Rectal smooth muscle tissue (tissue), 1 donor: ENCODE measurements around the gene SORCS2.

Experiments
- H3K27ac ChIP-seq: one replicate; pipeline ENCODE4 v1.7.0; 2013; ENCODE audit warnings: low read depth, low read length, inconsistent platforms
- H3K27me3 ChIP-seq: one replicate; pipeline ENCODE4 v1.7.0; 2013; ENCODE audit warnings: low read length; ENCODE audit not compliant: control insufficient read depth, insufficient read depth
- H3K36me3 ChIP-seq: one replicate; pipeline ENCODE4 v1.7.0; 2013; ENCODE audit warnings: low read length; ENCODE audit not compliant: control insufficient read depth, insufficient read depth
- H3K4me1 ChIP-seq: one replicate; pipeline ENCODE4 v1.7.0; 2013; ENCODE audit warnings: low read length; ENCODE audit not compliant: control insufficient read depth, insufficient read depth
- H3K4me3 ChIP-seq: one replicate; pipeline ENCODE4 v1.7.0; 2013; ENCODE audit warnings: low read length
- H3K9ac ChIP-seq: one replicate; pipeline ENCODE4 v1.7.0; 2013; ENCODE audit warnings: low read length

The SORCS2 gene

DNA sequence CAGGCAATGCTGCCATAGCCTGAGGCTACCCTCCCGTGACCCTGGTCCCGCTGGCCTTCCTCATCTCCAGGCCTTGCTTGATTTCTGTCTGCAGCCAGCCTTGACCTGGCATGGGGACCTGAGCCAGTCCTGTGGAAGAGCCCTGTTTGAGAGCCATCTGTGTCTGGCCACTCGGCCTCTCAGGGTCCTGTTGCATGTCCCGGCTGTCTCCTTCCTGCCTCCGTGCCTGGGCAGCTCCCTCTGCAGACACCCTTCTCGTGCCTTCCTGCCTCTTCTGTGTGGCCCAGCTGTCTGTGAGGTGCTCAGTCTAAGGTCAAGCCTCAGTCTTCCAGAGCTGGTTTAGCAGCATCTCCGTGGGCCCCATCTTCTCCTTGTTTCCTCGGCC is 108.4 kb downstream of the SORCS2 start:
- H3K27me3 ChIP-seq, result no peaks in the 10 kb centered on the region
- no peaks in the 10 kb centered on the region for H3K36me3 ChIP-seq
- no peaks in the 10 kb centered on the region for H3K4me1 ChIP-seq
- no peak overlapping the region for H3K4me3 ChIP-seq
- no peak overlapping the region for H3K9ac ChIP-seq
- H3K27ac ChIP-seq, result no peak overlapping the region

GRCh38 chr4:7301126-7301785 is 108.9 kb downstream of the SORCS2 start:
- Histone ChIP-seq H3K27me3 (no peaks in the 10 kb centered on the region), H3K36me3 (no peaks in the 10 kb centered on the region), H3K4me1 (no peaks in the 10 kb centered on the region), H3K9ac (no peak overlapping the region), H3K4me3 (no peak overlapping the region), H3K27ac (no peak overlapping the region)

GRCh38 chr4:7301846-7302630 is 109.7 kb downstream of the SORCS2 start:
- no peak overlapping the region for H3K4me3 ChIP-seq
- H3K27me3 ChIP-seq, result peaks cover under 1% of the 10 kb centered on the region
- H3K9ac ChIP-seq, result no peak overlapping the region
- no peak overlapping the region for H3K27ac ChIP-seq
- no peaks in the 10 kb centered on the region for H3K4me1 ChIP-seq
- no peaks in the 10 kb centered on the region for H3K36me3 ChIP-seq

DNA sequence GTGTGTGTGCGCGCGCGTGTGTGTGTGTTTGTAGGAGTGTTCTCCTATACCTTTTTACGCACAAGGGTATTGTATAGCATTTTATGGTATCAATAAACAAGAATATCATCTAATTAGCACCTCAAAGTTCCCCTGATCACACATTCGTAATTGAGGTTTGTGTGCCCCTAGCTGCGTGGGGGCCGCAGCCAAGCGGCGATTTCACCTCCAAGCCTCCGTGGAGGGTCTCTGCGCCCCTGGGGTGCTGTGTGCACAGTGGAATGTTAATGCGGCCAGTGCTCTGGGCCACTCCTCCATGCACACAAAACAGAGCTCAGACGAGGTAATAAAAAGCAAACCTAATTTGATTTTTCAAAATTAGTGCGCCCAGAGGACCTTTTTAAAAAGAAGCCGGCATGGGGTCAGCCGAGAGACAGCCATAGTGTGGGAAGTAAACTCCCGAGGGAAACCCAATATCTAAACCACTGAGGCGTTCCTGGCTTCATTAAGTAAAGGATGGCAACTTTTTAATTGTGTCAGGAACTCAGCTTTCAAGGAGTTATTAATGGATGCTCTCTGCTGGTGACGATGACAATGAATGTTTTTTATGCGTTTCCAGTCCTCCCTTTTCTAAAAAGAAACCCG is 110.6 kb downstream of the SORCS2 start:
- H3K27me3 ChIP-seq, result peaks cover 2% of the 10 kb centered on the region
- H3K4me1 ChIP-seq, result no peaks in the 10 kb centered on the region
- no peak overlapping the region for H3K4me3 ChIP-seq
- H3K36me3 ChIP-seq, result no peaks in the 10 kb centered on the region
- no peak overlapping the region for H3K9ac ChIP-seq
- no peak overlapping the region for H3K27ac ChIP-seq

- Histone ChIP-seq H3K4me3 (no peak overlapping the region), H3K4me1 (no peaks in the 10 kb centered on the region), H3K27ac (no peak overlapping the region), H3K9ac (no peak overlapping the region), H3K36me3 (no peaks in the 10 kb centered on the region), H3K27me3 (peaks cover 2% of the 10 kb centered on the region)
Measured at GRCh38 chr4:7303561-7303960, 111.2 kb downstream of the SORCS2 start.

- no peak overlapping the region for H3K4me3 ChIP-seq
- H3K4me1 ChIP-seq, result no peaks in the 10 kb centered on the region
- H3K36me3 ChIP-seq, result no peaks in the 10 kb centered on the region
- H3K27ac ChIP-seq, result no peak overlapping the region
- peaks cover 2% of the 10 kb centered on the region for H3K27me3 ChIP-seq
- no peak overlapping the region for H3K9ac ChIP-seq
Measured at GRCh38 chr4:7304436-7304835, 112.1 kb downstream of the SORCS2 start.

GRCh38 chr4:7306021-7306965 is 114.0 kb downstream of the SORCS2 start:
- H3K27ac ChIP-seq, result no peak overlapping the region
- H3K27me3 ChIP-seq, result peaks cover 2% of the 10 kb centered on the region
- H3K9ac ChIP-seq, result no peak overlapping the region
- no peak overlapping the region for H3K4me3 ChIP-seq
- no peaks in the 10 kb centered on the region for H3K4me1 ChIP-seq
- H3K36me3 ChIP-seq, result no peaks in the 10 kb centered on the region

- Histone ChIP-seq H3K27ac (no peak overlapping the region), H3K9ac (no peak overlapping the region), H3K4me1 (no peaks in the 10 kb centered on the region), H3K4me3 (no peak overlapping the region), H3K27me3 (peaks cover 2% of the 10 kb centered on the region), H3K36me3 (no peaks in the 10 kb centered on the region)
Measured at GRCh38 chr4:7306986-7307385, 114.6 kb downstream of the SORCS2 start.

DNA sequence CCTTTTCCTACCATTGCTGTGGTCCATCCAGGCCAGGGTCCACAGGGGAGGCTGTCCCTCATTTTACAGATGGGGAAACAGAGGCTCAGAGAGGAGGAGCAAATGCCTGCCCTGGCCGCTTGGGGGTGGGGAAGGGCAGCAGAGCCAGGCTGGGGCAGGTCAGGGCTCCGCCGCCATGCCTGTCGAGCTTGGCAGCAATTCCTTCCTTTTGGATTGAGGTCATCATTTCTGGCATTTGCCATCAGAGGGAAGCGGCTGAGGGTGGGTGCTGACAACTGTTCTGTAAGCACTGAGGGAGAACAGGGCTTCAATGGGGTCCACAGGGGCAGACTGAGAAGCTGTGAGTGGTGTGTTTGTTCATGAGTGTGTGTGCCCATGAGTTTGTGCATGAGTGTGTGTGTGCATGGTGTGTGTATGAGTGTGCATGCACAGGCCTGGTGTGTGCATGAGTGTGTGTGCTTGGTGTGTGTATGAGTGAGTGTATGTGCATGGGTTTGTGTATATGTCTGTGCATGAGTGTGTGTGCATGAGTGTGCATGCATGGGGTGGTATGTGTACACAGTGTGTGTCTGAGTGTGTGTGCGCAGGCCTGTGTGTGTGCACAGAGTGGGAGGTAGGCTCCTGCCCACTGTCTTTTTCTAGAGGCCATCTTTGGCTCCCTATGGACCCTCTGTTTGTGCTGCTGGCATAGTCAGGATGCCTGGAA is 115.2 kb downstream of the SORCS2 start:
- no peaks in the 10 kb centered on the region for H3K36me3 ChIP-seq
- H3K4me3 ChIP-seq, result no peak overlapping the region
- H3K9ac ChIP-seq, result no peak overlapping the region
- no peak overlapping the region for H3K27ac ChIP-seq
- peaks cover 2% of the 10 kb centered on the region for H3K27me3 ChIP-seq
- no peaks in the 10 kb centered on the region for H3K4me1 ChIP-seq

GRCh38 chr4:7309181-7309580 is 116.8 kb downstream of the SORCS2 start:
- no peak overlapping the region for H3K9ac ChIP-seq
- H3K4me3 ChIP-seq, result no peak overlapping the region
- H3K27me3 ChIP-seq, result peaks cover 2% of the 10 kb centered on the region
- no peaks in the 10 kb centered on the region for H3K36me3 ChIP-seq
- H3K4me1 ChIP-seq, result no peaks in the 10 kb centered on the region
- H3K27ac ChIP-seq, result no peak overlapping the region

DNA sequence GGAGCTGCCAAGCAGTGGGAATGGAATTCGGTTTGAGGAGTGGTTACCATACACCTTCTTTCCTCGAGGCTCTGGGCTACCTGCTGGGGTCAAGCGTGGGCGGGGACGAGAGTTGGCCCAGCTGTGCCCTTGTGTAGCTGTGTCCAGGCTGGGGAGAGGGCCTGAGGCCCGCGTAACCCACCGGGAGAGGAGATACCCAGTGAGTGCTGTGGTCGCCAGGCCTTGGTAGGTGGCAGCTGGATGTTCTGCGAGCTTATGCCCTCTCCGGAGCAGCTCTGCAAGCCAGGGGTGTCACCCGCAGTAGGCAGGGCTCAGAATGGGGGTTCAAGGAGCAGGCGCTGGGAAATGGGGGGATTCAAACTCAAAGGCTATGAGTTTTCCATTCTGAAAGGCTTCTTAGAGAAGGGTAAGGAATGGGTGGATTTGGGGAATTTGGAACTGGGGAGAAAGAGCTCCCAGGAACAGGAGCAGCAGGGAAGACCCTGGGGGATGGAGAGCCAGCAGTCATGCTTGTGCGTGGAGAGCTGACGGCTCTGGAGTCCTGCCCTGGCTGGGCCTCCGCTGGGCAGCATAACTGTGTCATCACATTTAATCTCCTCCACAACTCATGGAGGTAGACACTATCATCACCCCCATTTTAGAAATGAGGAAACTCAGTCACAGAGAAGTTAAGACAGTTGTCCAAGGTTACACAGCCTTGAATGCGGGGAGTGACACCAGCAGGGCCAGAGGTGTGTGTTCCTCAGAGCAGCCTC is 117.5 kb downstream of the SORCS2 start:
- Histone ChIP-seq H3K4me3 (no peak overlapping the region), H3K27me3 (peaks cover 2% of the 10 kb centered on the region), H3K36me3 (no peaks in the 10 kb centered on the region), H3K9ac (no peak overlapping the region), H3K27ac (no peak overlapping the region), H3K4me1 (no peaks in the 10 kb centered on the region)
